ENCODE measurements around the gene ZC3H12A. TPM values are rescaled to one million over a fixed set of nuclear protein-coding genes. Genes with fewer than 3 reads are reported as not detected.

Gene ZC3H12A
- total and polyA plus RNA-seq, 2 of the 4 experiments (the other 2 are of a cell fraction) = 3.8 to 14.2 TPM

DNA sequence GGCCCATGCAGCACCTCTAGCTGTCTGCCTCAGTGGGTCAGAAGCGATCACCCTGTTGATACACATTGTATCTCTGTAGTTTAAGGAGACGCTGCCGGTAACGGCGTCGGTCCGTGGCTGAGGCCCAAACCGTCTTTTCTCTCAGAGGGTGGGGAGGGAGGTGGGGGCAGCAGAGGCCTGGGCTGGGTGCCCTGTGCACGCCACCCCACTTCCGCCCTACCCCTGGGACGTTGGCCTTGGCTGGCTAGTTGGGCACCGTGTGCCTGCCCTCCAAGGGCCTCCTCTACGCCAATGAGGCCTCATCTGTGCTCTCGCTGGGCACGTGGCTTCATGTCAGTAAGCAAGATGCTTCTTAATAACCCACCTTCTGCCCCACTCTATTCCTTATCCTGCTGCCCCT is 9.4 kb downstream of the ZC3H12A start:
- H2BK5ac ChIP-seq (ENCODE audit: low read depth, low read length, poor library complexity, severe bottlenecking) = no peak overlapping the region
- 100% methylated on average over 2 of the region's 15 CpGs; no CpG with 5 or more reads in 1 of the 2 experiments for WGBS, 2 experiments (ENCODE audit: extremely low coverage in 2 of 2, insufficient read length in 1 of 2)
- DNase-seq = no peak
- no peak overlapping the region for H2AFZ ChIP-seq (replicated peaks; ENCODE audit: low read length, poor library complexity)
- no peak overlapping the region for H3K9ac ChIP-seq (ENCODE audit: low read depth, low read length)
- no peak overlapping the region for H4K91ac ChIP-seq (ENCODE audit: insufficient read depth, low read depth, low read length)
- H3K9me1 ChIP-seq (ENCODE audit: insufficient read depth, low read length) = peaks cover 3% of the 10 kb centered on the region; the same call in 1 of the 2 replicates
- ChIA-PET POLR2A (ENCODE audit: unreplicated experiment) (no interaction called here), CTCF (no interaction called here)
- no peak overlapping the region for H4K5ac ChIP-seq (ENCODE audit: low read depth, low read length)
- no peak overlapping the region for H3K4me3 ChIP-seq (ENCODE audit: insufficient read depth, low read depth, low read length)
- peaks cover 8% of the 10 kb centered on the region; the same call in 1 of the 2 replicates for H4K20me1 ChIP-seq (ENCODE audit: insufficient read depth, low read length)
- dilution Hi-C loops (cut with HindIII; ENCODE audit: low sequenced_read_pairs, unreplicated experiment) = no loop called here
- no peak overlapping the region for H3K4me2 ChIP-seq (ENCODE audit: low read depth, low read length)
- H3K56ac ChIP-seq (ENCODE audit: extremely low read depth, insufficient read depth, low read length) = no peak overlapping the region
- no peak overlapping the region for H3K18ac ChIP-seq (ENCODE audit: low read depth, low read length)
- H2AK5ac ChIP-seq (ENCODE audit: low read depth, low read length) = no peak overlapping the region
- no peak overlapping the region for H2BK15ac ChIP-seq (ENCODE audit: low read depth, low read length)
- H2AK9ac ChIP-seq (replicated peaks; ENCODE audit: low read depth, low read length, poor library complexity) = no peak overlapping the region
- H3K36me3 ChIP-seq (ENCODE audit: control insufficient read depth, insufficient read depth, low read length) = peaks cover 43% of the 10 kb centered on the region
- no peak overlapping the region for H3K27ac ChIP-seq (ENCODE audit: insufficient read depth, low read length)
- no peak overlapping the region for H3K14ac ChIP-seq (replicated peaks; ENCODE audit: low read depth, low read length)
- no peaks in the 10 kb centered on the region for H3K27me3 ChIP-seq (ENCODE audit: control insufficient read depth, insufficient read depth, low read length)
- no peak overlapping the region for H3K4ac ChIP-seq (ENCODE audit: low read depth, low read length)
- peaks cover 18 to 33% of the 10 kb centered on the region in 2 experiments; a peak in 3 of 4 replicates for H3K79me1 ChIP-seq (ENCODE audit: low read depth in 1 of 2, low read length in 2 of 2)
- BruUV-seq (replicated peaks) = no TSS peak
- intact Hi-C loops (cut with micrococcal nuclease) = no loop called here
- no peak for ATAC-seq (ENCODE audit: low read depth)
- peaks cover 34% of the 10 kb centered on the region for H3K4me1 ChIP-seq (ENCODE audit: control insufficient read depth, insufficient read depth, low read length)
- no peak overlapping the region for H4K8ac ChIP-seq (ENCODE audit: low read depth in 2 of 2, low read length in 2 of 2)
- in situ Hi-C loops (cut with MboI; ENCODE audit: low sequenced_read_pairs) = no loop called here
- no peak overlapping the region for H2BK20ac ChIP-seq (ENCODE audit: low read depth, low read length)
- TF ChIP-seq NFE2L2 (IDR thresholded peaks at IDR 0.05; ENCODE audit: low read depth, low read length) (no peak), MXI1 (IDR thresholded peaks at IDR 0.05; ENCODE audit: borderline replicate concordance, low read depth, low read length) (no peak), ELK1 (IDR thresholded peaks at IDR 0.05; ENCODE audit: borderline replicate concordance, low read depth, low read length) (no peak), MAFK (IDR thresholded peaks at IDR 0.05; ENCODE audit: low read depth, low read length) (no peak), POLR2A (IDR thresholded peaks at IDR 0.05; ENCODE audit: low read depth, low read length) (no peak; the same call in 1 of the 2 replicates), CEBPB (IDR thresholded peaks at IDR 0.05; ENCODE audit: low read depth, low read length) (no peak), RCOR1 (IDR thresholded peaks at IDR 0.05; ENCODE audit: insufficient replicate concordance, low read length) (no peak), FOS (IDR thresholded peaks at IDR 0.05; ENCODE audit: low read depth, low read length) (no peak), SMC3 (IDR thresholded peaks at IDR 0.05; ENCODE audit: low read depth, low read length) (no peak), USF2 (IDR thresholded peaks at IDR 0.05; ENCODE audit: low read depth, low read length) (no peak), MAZ (IDR thresholded peaks at IDR 0.05; ENCODE audit: borderline replicate concordance, low read depth, low read length) (no peak), CHD1 (IDR thresholded peaks at IDR 0.05; ENCODE audit: low read depth, low read length) (no peak), RFX5 (IDR thresholded peaks at IDR 0.05; ENCODE audit: low read depth, low read length) (no peak), BHLHE40 (IDR thresholded peaks at IDR 0.05; ENCODE audit: low read depth, low read length) (no peak), RAD21 (IDR thresholded peaks at IDR 0.05; ENCODE audit: low read length) (no peak)
- TF ChIP-seq, protein P1, sequence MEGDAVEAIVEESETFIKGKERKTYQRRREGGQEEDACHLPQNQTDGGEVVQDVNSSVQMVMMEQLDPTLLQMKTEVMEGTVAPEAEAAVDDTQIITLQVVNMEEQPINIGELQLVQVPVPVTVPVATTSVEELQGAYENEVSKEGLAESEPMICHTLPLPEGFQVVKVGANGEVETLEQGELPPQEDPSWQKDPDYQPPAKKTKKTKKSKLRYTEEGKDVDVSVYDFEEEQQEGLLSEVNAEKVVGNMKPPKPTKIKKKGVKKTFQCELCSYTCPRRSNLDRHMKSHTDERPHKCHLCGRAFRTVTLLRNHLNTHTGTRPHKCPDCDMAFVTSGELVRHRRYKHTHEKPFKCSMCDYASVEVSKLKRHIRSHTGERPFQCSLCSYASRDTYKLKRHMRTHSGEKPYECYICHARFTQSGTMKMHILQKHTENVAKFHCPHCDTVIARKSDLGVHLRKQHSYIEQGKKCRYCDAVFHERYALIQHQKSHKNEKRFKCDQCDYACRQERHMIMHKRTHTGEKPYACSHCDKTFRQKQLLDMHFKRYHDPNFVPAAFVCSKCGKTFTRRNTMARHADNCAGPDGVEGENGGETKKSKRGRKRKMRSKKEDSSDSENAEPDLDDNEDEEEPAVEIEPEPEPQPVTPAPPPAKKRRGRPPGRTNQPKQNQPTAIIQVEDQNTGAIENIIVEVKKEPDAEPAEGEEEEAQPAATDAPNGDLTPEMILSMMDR (conservative IDR thresholded peaks at IDR 0.05; ENCODE audit: low read depth, low read length) = no peak
- no peaks in the 10 kb centered on the region for H3K9me3 ChIP-seq (ENCODE audit: control insufficient read depth, insufficient read depth, low read length)
- H3K23ac ChIP-seq (ENCODE audit: low read depth, low read length) = no peak overlapping the region
- H2BK120ac ChIP-seq (ENCODE audit: low read depth, low read length) = no peak overlapping the region

Data from IMR-90 (cell line).